Measurements from ENCODE around the gene CBFA2T3.
A peak's percentile ranks its signal among the peaks of the same experiment; 100 is the strongest.

Gene CBFA2T3

DNA sequence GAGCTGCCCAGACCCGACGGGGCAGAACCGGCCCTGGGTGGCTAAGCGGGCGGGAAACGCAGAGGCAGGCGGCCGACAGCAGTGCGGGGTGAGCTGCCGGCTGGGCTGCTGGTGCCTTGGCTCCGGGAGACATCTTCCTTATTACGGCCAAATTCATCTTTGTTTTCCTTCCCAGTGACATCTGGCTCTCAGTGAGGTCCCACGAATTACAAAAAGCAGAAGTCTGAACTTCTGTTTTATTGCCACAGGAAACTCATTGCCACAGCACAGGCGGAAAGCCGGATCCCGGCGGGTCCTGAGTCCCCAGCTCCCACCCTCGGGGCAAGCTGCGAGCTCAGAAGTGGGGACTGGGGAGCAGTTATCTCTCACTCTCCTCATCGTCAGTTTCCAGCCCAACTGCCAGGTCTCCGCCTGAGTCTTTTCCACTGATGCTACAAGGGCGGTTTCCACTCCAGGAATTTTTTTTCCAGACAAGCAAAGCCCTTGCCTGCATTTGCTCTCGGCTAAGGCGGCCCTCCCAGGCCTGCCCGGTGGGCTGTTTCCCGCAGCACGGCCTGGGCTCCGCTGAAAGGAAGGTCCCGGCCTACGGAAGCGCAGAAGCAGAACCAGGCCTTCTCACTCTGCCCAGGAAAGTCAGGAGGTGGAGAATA lies 40.3 kb downstream of the CBFA2T3 start:
- no peak for DNase-seq

DNA sequence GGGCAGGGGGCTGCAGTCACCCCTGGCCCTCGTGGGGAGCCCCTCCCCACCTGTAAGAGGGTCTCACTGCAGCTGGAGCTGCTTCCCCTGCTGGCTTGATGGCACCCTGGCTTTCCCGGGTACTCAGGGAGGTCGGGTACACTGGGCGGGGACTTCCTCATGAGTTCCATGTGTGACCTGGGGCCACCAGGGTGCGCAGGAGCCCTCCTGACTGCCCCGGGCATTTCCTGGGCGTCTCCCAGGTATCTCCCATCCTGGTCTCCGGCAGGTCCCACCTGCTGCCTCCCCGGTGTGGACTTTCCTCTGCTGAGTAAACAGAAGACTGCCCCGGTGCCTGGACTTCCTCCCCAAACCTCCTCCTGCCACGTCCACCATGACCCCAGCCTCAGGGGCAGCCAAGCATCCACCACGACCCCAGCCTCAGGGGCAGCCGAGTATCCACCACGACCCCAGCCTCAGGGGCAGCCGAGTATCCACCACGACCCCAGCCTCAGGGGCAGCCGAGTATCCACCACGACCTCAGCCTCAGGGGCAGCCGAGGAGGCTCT lies 40.9 kb downstream of the CBFA2T3 start:
- no peak for DNase-seq

- DNase-seq = no peak
Measured at GRCh38 chr16:88934066-88934667, 42.8 kb downstream of the CBFA2T3 start.

DNA sequence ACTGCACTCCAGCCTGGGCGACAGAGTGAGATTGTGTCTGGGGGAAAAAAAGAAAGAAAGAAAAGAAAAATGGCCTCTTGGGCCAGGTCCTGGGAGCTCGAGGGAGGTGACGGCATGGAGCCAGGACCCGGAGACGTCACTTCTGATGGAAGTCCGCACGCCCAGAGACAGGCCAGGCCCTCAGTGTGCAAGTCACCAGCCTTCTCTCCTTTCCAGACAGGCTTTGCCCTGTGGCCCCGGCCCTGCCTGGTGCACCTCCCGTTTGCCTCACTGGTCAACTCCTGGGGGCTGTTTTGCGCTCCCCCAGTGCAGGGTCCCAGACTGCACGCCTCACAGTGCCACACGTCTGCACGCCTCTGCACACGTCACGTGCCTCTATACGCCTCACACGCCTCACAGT lies 44.1 kb downstream of the CBFA2T3 start:
- DNase-seq = no peak

GRCh38 chr16:88931936-88932335 lies 45.1 kb downstream of the CBFA2T3 start:
- DNase-seq = no peak

DNA sequence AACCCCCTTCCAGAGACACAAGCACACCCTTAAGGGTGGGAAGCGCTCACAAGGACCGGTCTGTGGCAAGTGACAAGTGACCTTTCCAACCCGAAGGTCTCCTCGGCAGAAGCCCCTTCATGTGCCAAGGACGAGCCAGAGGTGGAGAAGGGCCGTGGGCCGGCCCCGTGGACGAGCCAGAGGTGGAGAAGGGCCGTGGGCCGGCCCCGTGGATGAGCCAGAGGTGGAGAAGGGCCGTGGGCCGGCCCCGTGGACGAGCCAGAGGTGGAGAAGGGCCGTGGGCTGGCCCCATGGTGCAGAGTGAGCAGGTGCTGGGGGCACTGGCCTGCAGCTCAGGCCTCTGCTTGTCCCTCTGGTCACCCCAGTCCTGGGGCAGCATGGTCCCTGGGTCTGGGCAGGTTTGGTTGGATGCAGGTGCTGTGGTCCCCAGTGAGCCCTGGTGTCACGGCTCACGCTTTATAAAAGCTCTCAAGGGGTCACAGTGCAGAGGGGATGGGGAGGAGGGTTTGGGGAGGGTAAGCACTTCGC lies 45.6 kb downstream of the CBFA2T3 start:
- no peak for DNase-seq

DNA sequence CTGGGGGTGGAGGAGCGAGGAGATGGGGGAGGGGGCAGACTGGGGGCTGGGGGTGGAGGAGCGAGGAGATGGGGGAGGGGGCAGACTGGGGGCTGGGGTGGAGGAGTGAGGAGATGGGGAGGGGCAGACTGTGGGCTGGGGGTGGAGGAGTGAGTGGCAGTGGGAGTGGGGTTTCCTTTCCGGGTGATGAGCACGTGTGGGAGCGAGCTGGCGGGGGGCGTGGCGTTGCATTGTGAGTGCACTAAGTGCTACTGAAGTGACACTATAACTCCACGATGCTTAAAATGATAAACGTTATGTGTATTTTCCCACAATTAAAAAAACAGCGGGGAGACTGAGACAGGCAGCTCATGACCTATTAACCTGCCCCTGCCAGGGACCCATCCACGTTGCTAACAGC lies 46.3 kb downstream of the CBFA2T3 start:
- DNase-seq = no peak

GRCh38 chr16:88929091-88929445 lies 47.9 kb downstream of the CBFA2T3 start:
- DNase-seq = no peak

DNA sequence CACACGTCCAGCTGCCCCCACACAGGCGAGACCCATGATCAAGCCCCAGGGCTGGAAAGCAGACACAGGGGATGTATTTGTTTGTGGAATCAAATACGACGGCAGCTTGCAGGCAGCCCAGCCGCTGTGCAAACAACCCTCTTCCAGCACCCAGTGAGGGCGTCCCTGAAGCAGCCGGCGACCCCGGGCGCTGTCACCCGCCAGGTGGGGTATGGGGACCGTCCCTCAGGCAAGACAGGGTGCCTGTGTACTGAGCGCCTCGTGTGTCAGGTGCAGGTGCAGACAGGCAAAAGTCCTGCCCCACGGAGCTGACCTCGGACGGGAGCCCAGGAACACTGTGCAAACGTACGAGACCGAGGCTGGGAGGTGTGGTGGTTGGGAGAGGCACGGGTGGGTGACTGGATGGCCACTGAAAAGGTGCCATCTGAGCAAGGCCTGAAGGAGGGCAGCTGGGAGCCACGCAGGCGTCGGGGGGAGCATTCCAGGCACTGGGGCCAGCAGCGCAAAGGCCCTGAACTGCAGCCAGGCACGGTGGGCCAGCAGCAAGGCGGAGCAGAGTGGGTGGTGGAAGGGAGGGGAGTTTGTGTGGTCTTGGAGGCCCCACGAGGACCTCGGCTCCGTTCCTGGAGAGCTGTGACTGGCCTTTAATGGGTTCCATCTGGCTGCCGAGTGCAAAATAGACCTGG lies 48.5 kb downstream of the CBFA2T3 start:
- no peak for DNase-seq

DNA sequence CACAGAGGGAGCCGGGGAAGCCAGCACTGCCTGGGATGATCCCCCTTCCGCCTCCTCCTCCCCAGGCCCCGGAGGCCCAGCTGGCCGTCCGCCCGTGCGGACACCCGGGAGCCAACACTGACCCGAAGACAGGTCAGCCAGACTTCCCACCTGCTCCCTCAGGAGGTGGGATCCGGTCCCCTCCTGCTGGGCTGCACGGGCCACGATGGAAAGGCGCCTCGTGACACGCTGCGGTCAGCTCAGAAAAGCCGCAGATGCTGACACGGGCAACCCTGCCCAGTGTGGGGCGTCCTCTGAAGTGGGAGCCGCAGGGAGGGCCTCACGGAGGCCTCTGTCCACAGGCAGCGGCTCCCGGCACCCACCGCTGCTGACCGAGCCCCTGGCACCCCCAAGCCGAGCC lies 49.3 kb downstream of the CBFA2T3 start:
- DNase-seq = no peak

GRCh38 chr16:88927010-88927409 lies 50.0 kb downstream of the CBFA2T3 start:
- no peak for DNase-seq

- DNase-seq = no peak
Measured at GRCh38 chr16:88926374-88926990, 50.5 kb downstream of the CBFA2T3 start.

- no peak for DNase-seq
Measured at GRCh38 chr16:88925540-88925887, 51.5 kb downstream of the CBFA2T3 start.

DNA sequence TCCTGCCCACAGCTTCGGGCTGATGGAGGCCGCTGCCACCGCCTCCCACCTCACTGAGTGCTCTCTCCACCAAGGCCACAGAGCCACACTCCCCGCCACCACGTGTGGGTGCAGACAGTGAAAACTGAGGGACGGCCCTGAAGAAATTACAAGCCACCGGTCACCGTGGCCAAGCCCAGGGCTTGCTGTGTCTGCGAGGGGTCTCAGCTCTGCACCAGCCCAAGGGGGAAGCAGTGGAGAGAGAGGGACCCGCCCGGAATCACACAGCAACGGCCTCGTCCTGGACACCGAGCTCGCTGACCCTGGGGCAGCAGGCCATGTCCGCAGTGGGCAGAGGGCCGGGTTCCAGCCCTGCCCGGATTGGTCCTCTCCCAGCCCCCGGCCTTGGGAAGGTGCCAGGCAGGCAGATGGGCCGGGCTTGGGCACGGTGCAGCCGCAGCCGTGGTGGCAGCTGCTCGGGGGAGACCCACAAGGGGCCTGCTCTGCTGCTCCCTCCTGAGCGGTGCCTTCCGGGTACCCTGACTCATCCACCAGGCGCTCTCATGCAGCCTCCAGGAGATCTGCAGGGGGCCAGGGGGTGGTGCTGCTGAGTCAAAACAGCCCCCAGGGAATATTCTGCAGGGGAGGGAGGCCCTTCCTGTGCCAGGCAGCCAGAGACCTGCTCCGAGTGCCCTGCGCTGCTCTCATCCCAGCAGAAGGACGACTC lies 52.0 kb downstream of the CBFA2T3 start:
- peak; percentile 93 to 96 for DNase-seq

GRCh38 chr16:88923926-88924833 lies 52.8 kb downstream of the CBFA2T3 start:
- DNase-seq = no peak

DNA sequence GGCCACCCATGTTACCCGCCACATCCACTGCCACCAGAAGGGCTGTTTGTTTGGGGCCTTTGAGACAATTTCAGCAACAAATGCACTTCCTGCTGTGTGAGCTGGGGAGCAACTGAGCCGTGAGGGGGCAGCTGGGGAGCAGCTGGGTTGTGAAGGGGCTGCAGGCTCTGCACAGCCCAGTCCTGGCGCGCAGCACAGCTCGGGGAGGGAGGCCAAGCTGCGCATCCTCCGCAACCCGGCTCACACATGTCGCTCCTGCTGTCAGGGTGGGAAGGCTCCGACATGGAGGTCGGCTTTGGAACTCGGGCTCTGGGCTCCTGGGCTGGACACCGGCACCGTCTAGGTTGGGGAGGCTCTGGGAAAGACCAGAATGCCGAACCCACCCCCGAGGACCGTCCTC lies 53.6 kb downstream of the CBFA2T3 start:
- DNase-seq = no peak

DNA sequence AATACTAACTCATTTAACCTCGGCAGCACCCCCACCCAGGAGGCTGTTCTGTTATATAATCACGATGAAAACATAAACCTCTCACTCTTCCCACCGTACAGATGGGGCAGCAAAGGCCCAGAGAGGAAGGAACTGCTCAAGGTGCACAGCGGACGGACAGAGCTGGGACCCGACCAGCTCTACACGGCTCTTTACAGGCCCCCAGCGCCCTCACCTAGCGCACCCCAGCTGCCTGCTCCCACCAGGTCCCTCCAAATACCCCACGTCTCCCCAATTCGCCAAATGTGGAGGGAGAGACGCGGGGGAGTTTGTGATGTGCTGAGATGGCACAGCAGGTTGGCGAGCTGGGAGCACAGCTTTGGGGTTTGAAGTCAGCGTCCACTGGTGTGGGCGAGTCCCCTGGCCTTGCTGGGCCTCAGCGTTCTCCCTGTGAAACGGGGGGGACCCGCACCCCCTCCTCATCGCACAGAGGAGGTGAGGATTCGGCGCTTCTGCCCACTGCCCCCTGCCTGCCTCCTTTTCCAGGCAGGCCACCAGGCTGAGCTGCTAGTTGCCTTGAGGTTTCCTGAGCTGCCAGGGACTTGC lies 54.1 kb downstream of the CBFA2T3 start:
- DNase-seq = no peak

- no peak for DNase-seq
Measured at GRCh38 chr16:88922114-88922825, 54.7 kb downstream of the CBFA2T3 start.

- DNase-seq = no peak
Measured at GRCh38 chr16:88921591-88921990, 55.4 kb downstream of the CBFA2T3 start.

Measured in NCI-H524 (cell line).